Caco-2 (cell line): Measurements from ENCODE around the gene CYP17A1. TPM values are rescaled to one million over a fixed set of nuclear protein-coding genes. Genes with fewer than 3 reads are reported as not detected.

Experiments
- BruUV-seq: library from RNA; stranded (reverse); fragments of 400-500 nt; replicated peaks from 2 replicates; lab custom pipeline; 2021; lab: Mats Ljungman, UMichigan
- CTCF ChIA-PET: fragments of 300-600 bp; sonication (Branson Sonifier 250); formaldehyde crosslinking; loops from one replicate; lab custom pipeline; 2022; ENCODE audit warnings: antibody characterized with exemption; lab: Charles Lee
- POLR2A ChIA-PET: fragments of 300-600 bp; sonication (Branson Sonifier 250); formaldehyde crosslinking; loops from one replicate; lab custom pipeline; 2022; ENCODE audit warnings: antibody characterized with exemption; lab: Charles Lee
- DNase-seq, 2 experiments: peaks; one replicate each; pipeline versions ENCODE4 v3.0.0 to v3.0.0-alpha.2; 2020 to 2022
- H3K27me3 ChIP-seq: replicated peaks from 2 replicates; pipeline ENCODE4 v1.6.0; 2011; ENCODE audit warnings: low read length; ENCODE audit not compliant: control insufficient read depth, insufficient read depth
- H3K36me3 ChIP-seq: 2 replicates; pipeline ENCODE4 v1.5.1; 2011; ENCODE audit warnings: low read length; ENCODE audit not compliant: control insufficient read depth, insufficient read depth
- H3K4me1 ChIP-seq: fragments of 250-450 bp; sonication (Bioruptor Pico); 2 replicates; pipeline ENCODE4 v1.5.1; 2020; ENCODE audit warnings: mild to moderate bottlenecking
- H3K4me3 ChIP-seq: 2 replicates; pipeline ENCODE4 v1.5.1; 2011; ENCODE audit warnings: low read depth, mild to moderate bottlenecking, control low read depth, low read length
- H3K9me3 ChIP-seq: fragments of 250-450 bp; sonication (Bioruptor Pico); 2 replicates; pipeline ENCODE4 v1.5.1; 2020; ENCODE audit warnings: mild to moderate bottlenecking, moderate library complexity
- H3K27ac Mint-ChIP-seq: one replicate; pipeline ENCODE4 v1.8.0; 2022; ENCODE audit warnings: mixed read lengths; ENCODE audit not compliant: unreplicated experiment
- H3K27me3 Mint-ChIP-seq: one replicate; pipeline ENCODE4 v1.8.0; 2022; ENCODE audit warnings: mixed read lengths; ENCODE audit not compliant: insufficient read depth, unreplicated experiment
- H3K36me3 Mint-ChIP-seq: one replicate; pipeline ENCODE4 v1.8.0; 2022; ENCODE audit warnings: mild to moderate bottlenecking, mixed read lengths; ENCODE audit not compliant: insufficient read depth, unreplicated experiment
- H3K4me1 Mint-ChIP-seq: one replicate; pipeline ENCODE4 v1.8.0; 2022; ENCODE audit warnings: low read depth, mixed read lengths; ENCODE audit not compliant: unreplicated experiment
- H3K4me3 Mint-ChIP-seq: one replicate; pipeline ENCODE4 v1.8.0; 2022; ENCODE audit warnings: mild to moderate bottlenecking, moderate library complexity, mixed read lengths; ENCODE audit not compliant: unreplicated experiment
- H3K9me3 Mint-ChIP-seq: one replicate; pipeline ENCODE4 v1.8.0; 2022; ENCODE audit warnings: mixed read lengths; ENCODE audit not compliant: unreplicated experiment
- intact Hi-C: fragments of 100-400 bp; cut with micrococcal nuclease; formaldehyde crosslinking; loops from one replicate; pipeline ENCODE4 v1.10.0; 2022; ENCODE audit not compliant: unreplicated experiment
- total RNA-seq: library from RNA; stranded (reverse); gene quantifications from 2 replicates; pipeline ENCODE4 v1.2.3, GENCODE V29; 2022
- TF ChIP-seq, protein P1 (sequence below), 2 experiments: fragments of 200-600 bp in 1 of 2; IDR thresholded peaks; 1 replicate in 1 of 2; 2 replicates in 1 of 2; pipeline versions ENCODE4 v1.5.1 to v1.8.0; 2011 to 2022; ENCODE audit warnings: antibody characterized with exemption in 1 of 2, control low read depth in 1 of 2, inconsistent platforms in 1 of 2, low read depth in 1 of 2, low read length in 1 of 2, mild to moderate bottlenecking in 1 of 2, moderate library complexity in 1 of 2; ENCODE audit not compliant: insufficient read depth in 1 of 2, severe bottlenecking in 1 of 2, unreplicated experiment in 1 of 2

CYP17A1 gene
- total RNA-seq, 1 experiment from 2014 or later, result not detected

- peaks cover 7% of the 10 kb centered on the region for H3K36me3 Mint-ChIP-seq
- Histone ChIP-seq H3K4me3 (no peak overlapping the region), H3K27me3 (no peaks in the 10 kb centered on the region), H3K4me1 (peaks cover 14% of the 10 kb centered on the region; the same call in 1 of the 2 replicates), H3K36me3 (no peaks in the 10 kb centered on the region), H3K9me3 (peaks cover 32% of the 10 kb centered on the region)
- H3K27me3 Mint-ChIP-seq, result no peaks in the 10 kb centered on the region
- H3K27ac Mint-ChIP-seq, result no peak overlapping the region
- H3K4me1 Mint-ChIP-seq, result peaks cover 16% of the 10 kb centered on the region
- intact Hi-C loops, result loop anchor here (1.0 to 10.0 kb wide), 6 partner anchors 34 to 410 kb away; partner anchors contain the start of genes AS3MT and RPEL1
- H3K4me3 Mint-ChIP-seq, result no peak overlapping the region
- peaks cover 15% of the 10 kb centered on the region for H3K9me3 Mint-ChIP-seq
- ChIA-PET CTCF (interaction anchor here (0.6 to 1.9 kb wide), 8 partner anchors 11 to 134 kb away, joined by 3 to 19 read pairs (median 5); partner anchors contain the start of gene CNNM2), POLR2A (no interaction called here)
- no TSS peak for BruUV-seq
- TF ChIP-seq, protein P1, sequence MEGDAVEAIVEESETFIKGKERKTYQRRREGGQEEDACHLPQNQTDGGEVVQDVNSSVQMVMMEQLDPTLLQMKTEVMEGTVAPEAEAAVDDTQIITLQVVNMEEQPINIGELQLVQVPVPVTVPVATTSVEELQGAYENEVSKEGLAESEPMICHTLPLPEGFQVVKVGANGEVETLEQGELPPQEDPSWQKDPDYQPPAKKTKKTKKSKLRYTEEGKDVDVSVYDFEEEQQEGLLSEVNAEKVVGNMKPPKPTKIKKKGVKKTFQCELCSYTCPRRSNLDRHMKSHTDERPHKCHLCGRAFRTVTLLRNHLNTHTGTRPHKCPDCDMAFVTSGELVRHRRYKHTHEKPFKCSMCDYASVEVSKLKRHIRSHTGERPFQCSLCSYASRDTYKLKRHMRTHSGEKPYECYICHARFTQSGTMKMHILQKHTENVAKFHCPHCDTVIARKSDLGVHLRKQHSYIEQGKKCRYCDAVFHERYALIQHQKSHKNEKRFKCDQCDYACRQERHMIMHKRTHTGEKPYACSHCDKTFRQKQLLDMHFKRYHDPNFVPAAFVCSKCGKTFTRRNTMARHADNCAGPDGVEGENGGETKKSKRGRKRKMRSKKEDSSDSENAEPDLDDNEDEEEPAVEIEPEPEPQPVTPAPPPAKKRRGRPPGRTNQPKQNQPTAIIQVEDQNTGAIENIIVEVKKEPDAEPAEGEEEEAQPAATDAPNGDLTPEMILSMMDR (IDR thresholded peaks at IDR 0.05; ENCODE audit: insufficient read depth in 1 of 2, low read depth in 1 of 2, low read length in 1 of 2, severe bottlenecking in 1 of 2, unreplicated experiment in 1 of 2), result peak; percentile 88 to 91
- peak; percentile 82 to 84 for DNase-seq
Observed at GRCh38 chr10:102835007-102835482, 2.2 kb downstream of the CYP17A1 start.

DNA sequence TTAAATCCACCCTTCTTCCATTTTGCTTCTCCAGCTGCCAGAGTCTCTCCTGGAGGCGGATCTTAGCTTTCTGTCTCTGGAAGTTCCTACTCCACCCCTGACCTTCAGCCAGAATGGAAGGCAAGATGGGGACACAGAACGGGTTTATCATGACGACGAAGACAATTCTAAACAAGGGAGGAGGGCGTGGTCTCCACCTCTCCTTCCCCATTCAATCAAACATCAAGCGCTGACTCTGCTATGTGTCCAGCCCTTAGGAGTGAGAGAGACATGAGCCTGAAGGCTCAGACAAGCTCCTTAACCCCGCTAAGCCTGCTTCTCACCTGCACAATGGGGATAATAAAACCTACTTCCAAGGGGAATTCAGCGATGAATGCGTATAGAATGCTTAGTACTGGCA, 3.1 kb downstream of the CYP17A1 start:
- no peaks in the 10 kb centered on the region for H3K36me3 ChIP-seq
- no TSS peak for BruUV-seq
- Mint-ChIP-seq H3K4me3 (no peak overlapping the region), H3K36me3 (peaks cover 7% of the 10 kb centered on the region), H3K27ac (no peak overlapping the region), H3K9me3 (peaks cover 15% of the 10 kb centered on the region), H3K4me1 (peaks cover 16% of the 10 kb centered on the region), H3K27me3 (no peaks in the 10 kb centered on the region)
- DNase-seq, result no peak
- TF ChIP-seq, protein P1 (IDR thresholded peaks at IDR 0.05; ENCODE audit: insufficient read depth in 1 of 2, low read depth in 1 of 2, low read length in 1 of 2, severe bottlenecking in 1 of 2, unreplicated experiment in 1 of 2), result no peak
- peaks cover 14% of the 10 kb centered on the region; the same call in 1 of the 2 replicates for H3K4me1 ChIP-seq
- POLR2A ChIA-PET, result no interaction called here
- H3K9me3 ChIP-seq, result peaks cover 29% of the 10 kb centered on the region
- intact Hi-C loops, result loop anchor here (2.0 to 10.0 kb wide), 2 partner anchors 35 to 411 kb away; partner anchors contain the start of genes AS3MT and RPEL1
- CTCF ChIA-PET, result interaction anchor here (0.5 to 1.4 kb wide), 5 partner anchors 12 to 81 kb away, joined by 3 to 5 read pairs (median 4); no protein-coding TSS in a partner anchor
- H3K4me3 ChIP-seq, result no peak overlapping the region
- H3K27me3 ChIP-seq, result no peaks in the 10 kb centered on the region

DNA sequence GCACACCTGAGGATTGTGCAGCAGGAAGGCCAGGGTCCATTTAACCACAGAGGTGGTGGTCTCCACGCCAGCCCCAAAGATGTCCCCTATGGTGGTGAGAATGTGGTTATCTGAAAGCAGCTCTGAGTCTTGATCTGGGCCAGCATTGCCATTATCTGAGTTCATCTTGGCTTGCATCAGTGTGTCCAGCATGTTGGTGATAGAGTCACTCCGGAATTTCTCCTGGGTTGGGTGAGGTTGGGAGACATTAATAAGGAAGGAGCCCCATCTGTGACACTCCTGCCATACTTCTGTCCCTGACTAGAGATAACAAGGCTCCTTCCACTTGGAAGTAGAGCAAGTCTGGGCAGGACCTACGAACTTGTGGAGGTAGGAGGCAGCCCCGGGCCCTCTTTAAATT, 4.2 kb downstream of the CYP17A1 start:
- DNase-seq, result no peak
- intact Hi-C loops, result loop anchor here (10.0 kb wide), 1 partner anchor 412 kb away; the partner anchor contains the start of gene RPEL1
- H3K4me3 Mint-ChIP-seq, result no peak overlapping the region

More for the DNA sequence above, 4.2 kb downstream of the CYP17A1 start:
- H3K36me3 ChIP-seq, result no peaks in the 10 kb centered on the region
- no peaks in the 10 kb centered on the region for H3K27me3 ChIP-seq
- H3K27ac Mint-ChIP-seq, result no peak overlapping the region
- no peaks in the 10 kb centered on the region for H3K27me3 Mint-ChIP-seq
- peaks cover 13% of the 10 kb centered on the region for H3K4me1 Mint-ChIP-seq
- TF ChIP-seq, protein P1 (IDR thresholded peaks at IDR 0.05; ENCODE audit: insufficient read depth in 1 of 2, low read depth in 1 of 2, low read length in 1 of 2, severe bottlenecking in 1 of 2, unreplicated experiment in 1 of 2), result no peak
- BruUV-seq, result no TSS peak
- ChIA-PET CTCF (interaction anchor here (1.4 kb wide), 1 partner anchor 85 kb away, joined by 4 read pairs; the partner anchor contains the start of gene CNNM2), POLR2A (no interaction called here)
- no peak overlapping the region for H3K4me3 ChIP-seq
- peaks cover under 1% of the 10 kb centered on the region for H3K36me3 Mint-ChIP-seq
- peaks cover 13% of the 10 kb centered on the region; the same call in 1 of the 2 replicates for H3K4me1 ChIP-seq
- peaks cover 8% of the 10 kb centered on the region for H3K9me3 Mint-ChIP-seq
- peaks cover 20% of the 10 kb centered on the region for H3K9me3 ChIP-seq
